Embryonic facial prominence (tissue), 1 donor: ENCODE data around the gene GATAD2B.
"Not testable (repeated sequence)": the region's sequence is repeated elsewhere in the genome, so short reads cannot be mapped to it uniquely, and the experiment has no call there.

ENCODE experiments used
- DNase-seq: peaks from one replicate; pipeline ENCODE4 v3.0.0-alpha.2; 2016; ENCODE audit errors: extremely low spot score

Gene GATAD2B

GRCh38 chr1:153888533-153888932, 34.2 kb downstream of the GATAD2B start:
- DNase-seq, result no peak

GRCh38 chr1:153886127-153886526, 36.6 kb downstream of the GATAD2B start:
- DNase-seq, result no peak

GRCh38 chr1:153883223-153883622, 39.5 kb downstream of the GATAD2B start:
- DNase-seq, result no peak

- DNase-seq, result no peak
Observed at GRCh38 chr1:153882296-153882912, 40.4 kb downstream of the GATAD2B start.

GRCh38 chr1:153881751-153882150, 41.0 kb downstream of the GATAD2B start:
- peak; percentile 71 for DNase-seq

GRCh38 chr1:153880962-153881361, 41.8 kb downstream of the GATAD2B start:
- DNase-seq, result peak; percentile 97

- DNase-seq, result no peak
Observed at GRCh38 chr1:153880024-153880423, 42.7 kb downstream of the GATAD2B start.

- no peak for DNase-seq
Observed at GRCh38 chr1:153877112-153877511, 45.7 kb downstream of the GATAD2B start.

- DNase-seq, result no peak
Observed at GRCh38 chr1:153872934-153873333, 49.8 kb downstream of the GATAD2B start.

GRCh38 chr1:153872331-153872730, 50.4 kb downstream of the GATAD2B start:
- DNase-seq, result no peak

- DNase-seq, result no peak
Observed at GRCh38 chr1:153869486-153869885, 53.3 kb downstream of the GATAD2B start.

- no peak for DNase-seq
Observed at GRCh38 chr1:153866045-153866850, 56.5 kb downstream of the GATAD2B start.

GRCh38 chr1:153860285-153860684, 62.5 kb downstream of the GATAD2B start:
- DNase-seq, result no peak

GRCh38 chr1:153857505-153857904, 65.3 kb downstream of the GATAD2B start:
- no peak for DNase-seq

GRCh38 chr1:153856763-153857162, 66.0 kb downstream of the GATAD2B start:
- no peak for DNase-seq

- no peak for DNase-seq
Observed at GRCh38 chr1:153852170-153852569, 70.6 kb downstream of the GATAD2B start.

GRCh38 chr1:153849487-153850185, 73.1 kb downstream of the GATAD2B start:
- DNase-seq, result no peak

GRCh38 chr1:153848805-153849204, 74.0 kb downstream of the GATAD2B start:
- no peak for DNase-seq

GRCh38 chr1:153845158-153845557, 77.6 kb downstream of the GATAD2B start:
- no peak for DNase-seq

GRCh38 chr1:153844349-153844748, 78.4 kb downstream of the GATAD2B start:
- not testable (repeated sequence) for DNase-seq

GRCh38 chr1:153842006-153842471, 80.7 kb downstream of the GATAD2B start:
- DNase-seq, result no peak

GRCh38 chr1:153841463-153841994, 81.2 kb downstream of the GATAD2B start:
- no peak for DNase-seq
